Activated naive CD8-positive, alpha-beta T cell treated with anti-CD3 and anti-CD28 coated beads, Interleukin-2, amount 50 U/mL, for 24 hours (primary cell): Measurements from ENCODE around the gene EPN3.

Experiments used
- ATAC-seq: fragments of 150-1000 bp; cut with Tn5 transposase; one replicate; pipeline ENCODE4 v1.10.0; 2021
- DNase-seq: peaks from one replicate; pipeline ENCODE4 v3.0.0; 2021
- H3K27ac Mint-ChIP-seq: one replicate; pipeline ENCODE4 v1.8.0; 2021; ENCODE audit warnings: mild to moderate bottlenecking, mixed read lengths
- H3K27me3 Mint-ChIP-seq: one replicate; pipeline ENCODE4 v1.8.0; 2021; ENCODE audit warnings: mixed read lengths
- H3K36me3 Mint-ChIP-seq: one replicate; pipeline ENCODE4 v1.8.0; 2021; ENCODE audit warnings: low read depth, mixed read lengths
- H3K4me1 Mint-ChIP-seq: one replicate; pipeline ENCODE4 v1.8.0; 2021; ENCODE audit warnings: mixed read lengths
- H3K4me3 Mint-ChIP-seq: one replicate; pipeline ENCODE4 v1.8.0; 2021; ENCODE audit warnings: mild to moderate bottlenecking, moderate library complexity, mixed read lengths
- H3K9me3 Mint-ChIP-seq: one replicate; pipeline ENCODE4 v1.8.0; 2021; ENCODE audit warnings: mixed read lengths

Gene EPN3

GRCh38 chr17:50571681-50572080 lies 39.1 kb downstream of the EPN3 start:
- no peak overlapping the region for H3K27ac Mint-ChIP-seq
- H3K4me1 Mint-ChIP-seq: no peaks in the 10 kb centered on the region
- no peaks in the 10 kb centered on the region for H3K36me3 Mint-ChIP-seq
- H3K9me3 Mint-ChIP-seq: no peaks in the 10 kb centered on the region
- DNase-seq (no peak), ATAC-seq (no peak)
- H3K4me3 Mint-ChIP-seq: no peak overlapping the region
- peaks cover 21% of the 10 kb centered on the region for H3K27me3 Mint-ChIP-seq

GRCh38 chr17:50572541-50572940 lies 40.0 kb downstream of the EPN3 start:
- Mint-ChIP-seq H3K4me3 (no peak overlapping the region), H3K27ac (no peak overlapping the region), H3K4me1 (no peaks in the 10 kb centered on the region), H3K27me3 (peaks cover 12% of the 10 kb centered on the region), H3K9me3 (no peaks in the 10 kb centered on the region), H3K36me3 (no peaks in the 10 kb centered on the region)
- DNase-seq (no peak), ATAC-seq (no peak)

- H3K27ac Mint-ChIP-seq: no peak overlapping the region
- DNase-seq (no peak), ATAC-seq (no peak)
- H3K4me3 Mint-ChIP-seq: no peak overlapping the region
- H3K9me3 Mint-ChIP-seq: no peaks in the 10 kb centered on the region
- no peaks in the 10 kb centered on the region for H3K4me1 Mint-ChIP-seq
- peaks cover 7% of the 10 kb centered on the region for H3K27me3 Mint-ChIP-seq
- H3K36me3 Mint-ChIP-seq: no peaks in the 10 kb centered on the region
Observed at GRCh38 chr17:50573866-50574611, 41.5 kb downstream of the EPN3 start.

GRCh38 chr17:50575581-50576210 lies 43.2 kb downstream of the EPN3 start:
- DNase-seq (peak; percentile 17), ATAC-seq (no peak)
- no peak overlapping the region for H3K27ac Mint-ChIP-seq
- no peaks in the 10 kb centered on the region for H3K36me3 Mint-ChIP-seq
- no peaks in the 10 kb centered on the region for H3K9me3 Mint-ChIP-seq
- no peaks in the 10 kb centered on the region for H3K4me1 Mint-ChIP-seq
- peaks cover 7% of the 10 kb centered on the region for H3K27me3 Mint-ChIP-seq
- no peak overlapping the region for H3K4me3 Mint-ChIP-seq

GRCh38 chr17:50576864-50577263 lies 44.3 kb downstream of the EPN3 start:
- H3K36me3 Mint-ChIP-seq: no peaks in the 10 kb centered on the region
- no peak overlapping the region for H3K4me3 Mint-ChIP-seq
- H3K27ac Mint-ChIP-seq: no peak overlapping the region
- H3K27me3 Mint-ChIP-seq: peaks cover 9% of the 10 kb centered on the region
- H3K9me3 Mint-ChIP-seq: no peaks in the 10 kb centered on the region
- ATAC-seq: no peak
- no peaks in the 10 kb centered on the region for H3K4me1 Mint-ChIP-seq
- no peak for DNase-seq

GRCh38 chr17:50577451-50577954 lies 45.0 kb downstream of the EPN3 start:
- Mint-ChIP-seq H3K36me3 (no peaks in the 10 kb centered on the region), H3K4me3 (no peak overlapping the region), H3K9me3 (no peaks in the 10 kb centered on the region), H3K4me1 (no peaks in the 10 kb centered on the region), H3K27me3 (peaks cover 13% of the 10 kb centered on the region), H3K27ac (no peak overlapping the region)
- ATAC-seq: no peak
- no peak for DNase-seq

- Mint-ChIP-seq H3K36me3 (no peaks in the 10 kb centered on the region), H3K27ac (no peak overlapping the region), H3K9me3 (no peaks in the 10 kb centered on the region), H3K4me1 (no peaks in the 10 kb centered on the region), H3K27me3 (peaks cover 14% of the 10 kb centered on the region), H3K4me3 (no peak overlapping the region)
- ATAC-seq (no peak), DNase-seq (no peak)
Observed at GRCh38 chr17:50578173-50578572, 45.6 kb downstream of the EPN3 start.

GRCh38 chr17:50579399-50579798 lies 46.9 kb downstream of the EPN3 start:
- Mint-ChIP-seq H3K4me3 (no peak overlapping the region), H3K27me3 (peaks cover 14% of the 10 kb centered on the region), H3K9me3 (no peaks in the 10 kb centered on the region), H3K36me3 (no peaks in the 10 kb centered on the region), H3K27ac (no peak overlapping the region), H3K4me1 (no peaks in the 10 kb centered on the region)
- no peak for DNase-seq
- ATAC-seq: no peak

- H3K27me3 Mint-ChIP-seq: peaks cover 14% of the 10 kb centered on the region
- H3K9me3 Mint-ChIP-seq: no peaks in the 10 kb centered on the region
- DNase-seq: no peak
- no peak for ATAC-seq
- H3K27ac Mint-ChIP-seq: no peak overlapping the region
- H3K4me1 Mint-ChIP-seq: no peaks in the 10 kb centered on the region
- no peaks in the 10 kb centered on the region for H3K36me3 Mint-ChIP-seq
- no peak overlapping the region for H3K4me3 Mint-ChIP-seq
Observed at GRCh38 chr17:50580646-50581045, 48.1 kb downstream of the EPN3 start.

GRCh38 chr17:50581316-50581715 lies 48.8 kb downstream of the EPN3 start:
- H3K27me3 Mint-ChIP-seq: peaks cover 14% of the 10 kb centered on the region
- H3K4me1 Mint-ChIP-seq: no peaks in the 10 kb centered on the region
- ATAC-seq (no peak), DNase-seq (no peak)
- no peak overlapping the region for H3K4me3 Mint-ChIP-seq
- no peaks in the 10 kb centered on the region for H3K9me3 Mint-ChIP-seq
- H3K27ac Mint-ChIP-seq: no peak overlapping the region
- no peaks in the 10 kb centered on the region for H3K36me3 Mint-ChIP-seq

- Mint-ChIP-seq H3K4me3 (no peak overlapping the region), H3K27me3 (peaks cover 14% of the 10 kb centered on the region), H3K27ac (no peak overlapping the region), H3K4me1 (no peaks in the 10 kb centered on the region), H3K36me3 (no peaks in the 10 kb centered on the region), H3K9me3 (no peaks in the 10 kb centered on the region)
- DNase-seq (no peak), ATAC-seq (no peak)
Observed at GRCh38 chr17:50582741-50583140, 50.2 kb downstream of the EPN3 start.

- Mint-ChIP-seq H3K27me3 (peaks cover 14% of the 10 kb centered on the region), H3K36me3 (no peaks in the 10 kb centered on the region), H3K4me1 (no peaks in the 10 kb centered on the region)
Observed at GRCh38 chr17:50583641-50584040, 51.1 kb downstream of the EPN3 start.

GRCh38 chr17:50584116-50584515 lies 51.6 kb downstream of the EPN3 start:
- Mint-ChIP-seq H3K4me3 (no peak overlapping the region), H3K36me3 (no peaks in the 10 kb centered on the region), H3K27ac (no peak overlapping the region), H3K4me1 (no peaks in the 10 kb centered on the region), H3K27me3 (peaks cover 14% of the 10 kb centered on the region), H3K9me3 (no peaks in the 10 kb centered on the region)
- no peak for ATAC-seq
- no peak for DNase-seq

More at GRCh38 chr17:50583641-50584040, 51.1 kb downstream of the EPN3 start:
- no peaks in the 10 kb centered on the region for H3K9me3 Mint-ChIP-seq
- no peak for DNase-seq
- no peak for ATAC-seq
- no peak overlapping the region for H3K4me3 Mint-ChIP-seq
- no peak overlapping the region for H3K27ac Mint-ChIP-seq

- no peak for DNase-seq
- Mint-ChIP-seq H3K4me3 (no peak overlapping the region), H3K4me1 (no peaks in the 10 kb centered on the region), H3K27ac (no peak overlapping the region), H3K9me3 (no peaks in the 10 kb centered on the region), H3K27me3 (peaks cover 14% of the 10 kb centered on the region), H3K36me3 (no peaks in the 10 kb centered on the region)
- ATAC-seq: no peak
Observed at GRCh38 chr17:50584749-50585148, 52.2 kb downstream of the EPN3 start.

GRCh38 chr17:50585346-50585745 lies 52.8 kb downstream of the EPN3 start:
- no peak for DNase-seq
- no peaks in the 10 kb centered on the region for H3K4me1 Mint-ChIP-seq
- no peaks in the 10 kb centered on the region for H3K36me3 Mint-ChIP-seq
- H3K27ac Mint-ChIP-seq: no peak overlapping the region
- no peak for ATAC-seq
- peaks cover 14% of the 10 kb centered on the region for H3K27me3 Mint-ChIP-seq
- no peak overlapping the region for H3K4me3 Mint-ChIP-seq
- H3K9me3 Mint-ChIP-seq: no peaks in the 10 kb centered on the region
